ENCODE measurements around the gene LGMN.

DNA sequence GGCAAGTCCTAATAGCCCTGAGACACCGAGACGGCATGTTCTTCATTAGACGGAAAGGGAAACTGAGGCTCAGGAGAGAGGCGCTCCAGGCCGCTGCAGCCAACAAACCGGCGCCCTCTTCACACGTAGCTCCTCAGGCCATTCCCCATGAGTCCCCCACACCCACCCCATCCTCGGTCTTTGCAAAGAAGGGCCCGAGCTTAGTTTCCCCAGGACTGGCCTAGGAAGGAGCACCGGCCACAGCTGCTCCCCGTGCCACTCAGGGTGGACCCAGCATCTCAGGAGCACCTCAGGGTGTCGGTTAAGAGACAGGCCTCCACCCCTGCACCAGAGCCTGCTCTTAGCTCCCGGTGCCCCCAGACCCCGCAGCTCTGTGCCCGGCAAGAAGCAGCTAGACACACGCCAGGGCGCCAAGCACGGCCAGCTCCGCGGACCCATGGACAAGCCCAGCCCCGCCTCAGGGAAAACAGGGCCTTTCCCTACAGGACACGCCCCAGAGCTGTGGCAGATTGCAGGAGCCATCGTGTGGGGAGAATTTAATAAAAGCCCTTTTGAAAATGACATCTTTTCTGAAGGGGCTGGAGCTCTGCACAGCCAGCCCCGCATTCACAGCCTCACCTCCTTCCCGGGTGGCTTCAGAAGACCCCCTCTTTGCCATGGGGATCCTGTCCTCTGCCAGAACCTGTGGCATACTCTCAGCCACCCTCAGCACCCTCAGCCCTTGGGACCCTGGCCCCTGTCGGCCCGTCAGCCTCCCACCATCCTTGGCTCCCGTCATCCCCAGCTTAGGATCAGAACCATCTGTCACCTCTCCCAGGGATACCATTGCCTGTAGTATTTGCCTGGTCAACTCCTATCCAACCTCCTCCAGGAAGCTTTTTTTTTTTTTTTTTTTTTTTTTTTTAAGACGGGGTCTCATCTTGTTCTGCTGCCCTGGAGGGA lies 59.7 kb downstream of the LGMN start:
- TF ChIP-seq POLR2AphosphoS5 (IDR thresholded peaks at IDR 0.05) (no peak), CTCF (IDR thresholded peaks at IDR 0.05) (no peak), POLR2A (IDR thresholded peaks at IDR 0.05) (no peak)
